Fibroblast of lung (primary cell): Measurements from ENCODE around the gene MYO10. TPM values are rescaled to one million over a fixed set of nuclear protein-coding genes. Genes with fewer than 3 reads are reported as not detected.

Experiments used
- DNase-seq, 2 donors: peaks; one replicate each; pipeline versions ENCODE4 v3.0.0 to v3.0.0-alpha.2; 2010; ENCODE audit warnings: low read depth in 2 of 2
- H2AFZ ChIP-seq: 2 replicates; pipeline ENCODE4 v1.5.1; 2012; ENCODE audit warnings: low read length, control low read depth, inconsistent platforms
- H3K27ac ChIP-seq: 2 replicates; pipeline ENCODE4 v1.5.1; 2011; ENCODE audit warnings: low read length, control low read depth; ENCODE audit not compliant: insufficient read depth
- H3K27me3 ChIP-seq: 2 replicates; pipeline ENCODE4 v1.5.1; 2011; ENCODE audit warnings: mild to moderate bottlenecking, low read length; ENCODE audit not compliant: control insufficient read depth, insufficient read depth
- H3K36me3 ChIP-seq: 2 replicates; pipeline ENCODE4 v1.5.1; 2011; ENCODE audit warnings: low read length; ENCODE audit not compliant: control insufficient read depth, insufficient read depth
- H3K4me1 ChIP-seq: 2 replicates; pipeline ENCODE4 v1.5.1; 2011; ENCODE audit warnings: low read length; ENCODE audit not compliant: control insufficient read depth, insufficient read depth; ENCODE audit errors: extremely low read depth
- H3K4me2 ChIP-seq: 2 replicates; pipeline ENCODE4 v1.5.1; 2011; ENCODE audit warnings: low read length, control low read depth; ENCODE audit not compliant: insufficient read depth; ENCODE audit errors: extremely low read depth
- H3K4me3 ChIP-seq, 4 experiments: fragments of 200-600 bp in 1 of 4; sonication (generic) in 1 of 4; replicated peaks in 1 of 4; 2 replicates each; pipeline ENCODE4 v1.5.1; 2011 to 2016; ENCODE audit warnings: low read length in 4 of 4, low read depth in 3 of 4, mild to moderate bottlenecking in 3 of 4, control low read depth in 2 of 4, inconsistent platforms in 1 of 4, mixed read lengths in 1 of 4; ENCODE audit not compliant: insufficient read depth in 1 of 4; ENCODE audit errors: control extremely low read depth in 1 of 4
- H3K79me2 ChIP-seq: 2 replicates; pipeline ENCODE4 v1.5.1; 2012; ENCODE audit warnings: mild to moderate bottlenecking, low read length, inconsistent platforms; ENCODE audit not compliant: control insufficient read depth, insufficient read depth
- H3K9ac ChIP-seq: 2 replicates; pipeline ENCODE4 v1.5.1; 2011; ENCODE audit warnings: mild to moderate bottlenecking, low read length, control low read depth; ENCODE audit not compliant: insufficient read depth
- H3K9me3 ChIP-seq: 2 replicates; pipeline ENCODE4 v1.5.1; 2012; ENCODE audit warnings: low read depth, low read length; ENCODE audit not compliant: control insufficient read depth, insufficient read depth
- H4K20me1 ChIP-seq: 2 replicates; pipeline ENCODE4 v1.5.1; 2011; ENCODE audit warnings: low read length; ENCODE audit not compliant: control insufficient read depth, insufficient read depth; ENCODE audit errors: extremely low read depth
- CTCF ChIP-seq, 2 donors: IDR thresholded peaks in 1 of 2; conservative IDR thresholded peaks in 1 of 2; 1 replicate in 1 of 2; 2 replicates in 1 of 2; pipeline ENCODE4 v1.5.1; 2011 to 2012; ENCODE audit warnings: low read length in 2 of 2, control low read depth in 1 of 2, inconsistent platforms in 1 of 2, low read depth in 1 of 2, mild to moderate bottlenecking in 1 of 2
- EZH2 ChIP-seq: IDR thresholded peaks from 2 replicates; pipeline ENCODE4 v1.5.1; 2012; ENCODE audit warnings: low read length, control low read depth, mild to moderate bottlenecking; ENCODE audit errors: missing control alignments
- polyA plus RNA-seq, 2 donors: library from polyadenylated mRNA; depleted of rRNA in 1 of 2; stranded (reverse) in 1 of 2; unstranded in 1 of 2; fragments of >200 nt; gene quantifications; 2 replicates each; pipeline ENCODE4 v1.2.1, GENCODE V29; 2011 to 2012; ENCODE audit warnings: missing spikeins in 1 of 2
- total RNA-seq: library from RNA; depleted of rRNA; stranded (reverse); fragments of >200 nt; gene quantifications from 2 replicates; pipeline ENCODE4 v1.2.1, GENCODE V29; 2014

The MYO10 gene
- total and polyA plus RNA-seq, 2 donors (not counting 1 experiment from before 2014, with no cell fraction given) = 16.6 to 82.2 TPM

GRCh38 chr5:16812911-16813310 lies 123.2 kb downstream of the MYO10 start:
- Histone ChIP-seq H3K79me2 (peaks cover 50% of the 10 kb centered on the region), H4K20me1 (no peaks in the 10 kb centered on the region), H3K36me3 (peaks cover 2% of the 10 kb centered on the region), H3K9ac (no peak overlapping the region), H3K9me3 (no peaks in the 10 kb centered on the region), H3K27ac (peak overlapping the region; percentile 12), H3K4me2 (no peak overlapping the region), H3K4me1 (peaks cover 17% of the 10 kb centered on the region), H3K4me3 (no peak overlapping the region), H2AFZ (no peak overlapping the region), H3K27me3 (no peaks in the 10 kb centered on the region)
- DNase-seq = peak in 1 of 2 donors; percentile 61
- TF ChIP-seq CTCF (conservative IDR thresholded peaks at IDR 0.05 in 1 of 2, IDR thresholded peaks at IDR 0.05 in 1 of 2; ENCODE audit: low read depth in 1 of 2, low read length in 2 of 2) = no peak
- no peak for TF ChIP-seq EZH2

- H3K4me2 ChIP-seq = no peak overlapping the region
- H3K36me3 ChIP-seq = peaks cover 2% of the 10 kb centered on the region
- H3K4me3 ChIP-seq = no peak overlapping the region
- no peak overlapping the region for H3K9ac ChIP-seq
- H3K27me3 ChIP-seq = no peaks in the 10 kb centered on the region
- H3K9me3 ChIP-seq = no peaks in the 10 kb centered on the region
- DNase-seq = peak in 1 of 2 donors; percentile 26
- peak overlapping the region; percentile 12 for H3K27ac ChIP-seq
- H4K20me1 ChIP-seq = no peaks in the 10 kb centered on the region
- no peak for TF ChIP-seq EZH2
- TF ChIP-seq CTCF (conservative IDR thresholded peaks at IDR 0.05 in 1 of 2, IDR thresholded peaks at IDR 0.05 in 1 of 2; ENCODE audit: low read depth in 1 of 2, low read length in 2 of 2) = no peak
- H3K4me1 ChIP-seq = peaks cover 17% of the 10 kb centered on the region
- peaks cover 50% of the 10 kb centered on the region for H3K79me2 ChIP-seq
- no peak overlapping the region for H2AFZ ChIP-seq
Measured at GRCh38 chr5:16812448-16812847, 123.6 kb downstream of the MYO10 start.

- Histone ChIP-seq H3K27ac (peak overlapping the region; percentile 52), H4K20me1 (no peaks in the 10 kb centered on the region), H3K4me2 (peak overlapping the region; percentile 74), H3K4me3 (no peak overlapping the region), H3K27me3 (no peaks in the 10 kb centered on the region), H3K36me3 (peaks cover 2% of the 10 kb centered on the region), H3K79me2 (peaks cover 63% of the 10 kb centered on the region), H2AFZ (no peak overlapping the region), H3K9ac (no peak overlapping the region), H3K9me3 (no peaks in the 10 kb centered on the region), H3K4me1 (peaks cover 13% of the 10 kb centered on the region)
- TF ChIP-seq CTCF (conservative IDR thresholded peaks at IDR 0.05 in 1 of 2, IDR thresholded peaks at IDR 0.05 in 1 of 2; ENCODE audit: low read depth in 1 of 2, low read length in 2 of 2) (no peak), EZH2 (no peak)
- DNase-seq = no peak
Measured at GRCh38 chr5:16810208-16810854, 125.8 kb downstream of the MYO10 start.
